Ovary (tissue), 9 donors: ENCODE results near the gene RSPH1. TPM values are rescaled to one million over a fixed set of nuclear protein-coding genes. Genes with fewer than 3 reads are reported as not detected.

Experiments
- DNase-seq, 5 donors: peaks; one replicate each; pipeline ENCODE4 v3.0.0-alpha.2; 2019 to 2020
- H3K27ac ChIP-seq, 2 donors: fragments of 200-600 bp; one replicate each; pipeline versions ENCODE4 v1.5.1 to v1.8.0; 2019 to 2022
- H3K27me3 ChIP-seq: fragments of 200-600 bp; one replicate; pipeline ENCODE4 v1.8.0; 2022
- H3K36me3 ChIP-seq: fragments of 200-600 bp; sonication (generic); one replicate; pipeline ENCODE4 v1.5.1; 2019
- H3K4me1 ChIP-seq: one replicate; pipeline ENCODE4 v1.8.1; 2013; ENCODE audit warnings: mild to moderate bottlenecking, moderate library complexity; ENCODE audit not compliant: insufficient read depth
- H3K4me3 ChIP-seq: fragments of 200-600 bp; sonication (generic); one replicate; pipeline ENCODE4 v1.5.1; 2017
- H3K9me3 ChIP-seq, 2 donors: fragments of 200-600 bp in 1 of 2; sonication (generic) in 1 of 2; one replicate each; pipeline versions ENCODE4 v1.5.1 to v1.8.1; 2013 to 2019; ENCODE audit warnings: mild to moderate bottlenecking in 1 of 2, moderate library complexity in 1 of 2
- CTCF ChIP-seq, 3 donors: fragments of 450-650 bp in 2 of 3; fragments of 200-600 bp in 1 of 3; IDR thresholded peaks; one replicate each; pipeline versions ENCODE4 v1.5.1 to v1.8.0; 2016 to 2022; ENCODE audit warnings: antibody characterized with exemption in 3 of 3, mild to moderate bottlenecking in 1 of 3
- EP300 ChIP-seq: sonication (generic); formaldehyde crosslinking; IDR thresholded peaks from one replicate; pipeline ENCODE4 v1.6.1; 2017; ENCODE audit warnings: antibody characterized with exemption
- POLR2A ChIP-seq: fragments of 450-650 bp; IDR thresholded peaks from one replicate; pipeline ENCODE4 v1.6.1; 2017; ENCODE audit warnings: antibody characterized with exemption, mild to moderate bottlenecking, moderate library complexity
- WGBS, 3 donors: extraction: QIAGEN DNeasy Blood & Tissue Kit in 1 of 3; methylation state at CpG; one replicate each; pipeline versions ENCODE4 v1.1.5 to v1.1.7; 2013 to 2017; 5-methylcytosine and 5-hydroxymethylcytosine counted together
- intact Hi-C, 4 donors: fragments of 100-400 bp; cut with DNase I; formaldehyde crosslinking; loops; one replicate each; pipeline versions ENCODE4 v1.11.0 to v1.15.1; 2022 to 2023
- polyA plus RNA-seq, 2 donors: library from polyadenylated mRNA; stranded (reverse); fragments of 200-250 nt in 1 of 2; fragments of 350-450 nt in 1 of 2; fragmentation: Illumina TruSeq in 1 of 2; extraction: RNeasy Lipid Tissue Mini Kit (QIAGEN cat#74804) in 1 of 2; gene quantifications; one replicate each; pipeline ENCODE4 v1.2.3, GENCODE V29; 2013 to 2014
- total RNA-seq, 7 donors: library from RNA; depleted of rRNA in 2 of 7; stranded (reverse); fragments of >200 nt in 2 of 7; fragmentation: NEBNext Ultra II Directional in 3 of 7; extraction: Animal tissue kit (Norgen Biotek cat#: 25700) in 3 of 7; gene quantifications; one replicate each; pipeline versions ENCODE4 v1.1.0 to v1.2.4, GENCODE V29; 2016 to 2023
- donor health status: DM: no; HTN: no; CAD: no; lungs with moderate emphysema.
- donor health status: DM: no; HTN: no; CAD: no.
- donor health status: Bipolar disorder and iron deficiency.
- donor health status: DM: yes; HTN: yes; CAD: no.
- donor health status: DM: no; HTN: no; CAD: no.
- donor health status: DM: yes; HTN: yes; CAD: no.

RSPH1 gene
- total and polyA plus RNA-seq, 9 donors, result 0.76 to 37.5 (median 2.5) TPM

GRCh38 chr21:42521384-42521783, 25.4 kb upstream of the RSPH1 start:
- intact Hi-C loops, result loop anchor here in 2 of 4 donors (10.0 kb wide), 2 partner anchors 377 to 467 kb away; no protein-coding TSS in a partner anchor
- DNase-seq, result no peak

GRCh38 chr21:42520628-42521253, 24.7 kb upstream of the RSPH1 start:
- H3K9me3 ChIP-seq, result no peaks in the 10 kb centered on the region
- intact Hi-C loops, result loop anchor here in 2 of 4 donors (10.0 kb wide), 2 partner anchors 376 to 466 kb away; no protein-coding TSS in a partner anchor
- no peak overlapping the region for H3K27ac ChIP-seq
- 80 to 88% (median 88%) methylated on average over 18 of the region's 18 CpGs for WGBS, 3 donors
- DNase-seq, result no peak
- peaks cover 3% of the 10 kb centered on the region for H3K4me1 ChIP-seq
- H3K27me3 ChIP-seq, result no peaks in the 10 kb centered on the region
- no peak overlapping the region for H3K4me3 ChIP-seq
- TF ChIP-seq CTCF (IDR thresholded peaks at IDR 0.05) (no peak), POLR2A (no peak), EP300 (no peak)
- no peaks in the 10 kb centered on the region for H3K36me3 ChIP-seq

More at GRCh38 chr21:42521384-42521783, 25.4 kb upstream of the RSPH1 start:
- H3K4me1 ChIP-seq, result peaks cover 5% of the 10 kb centered on the region
- 64 to 76% (median 75%) methylated on average over 1 of the region's 1 CpG for WGBS, 3 donors
- H3K36me3 ChIP-seq, result no peaks in the 10 kb centered on the region
- no peaks in the 10 kb centered on the region for H3K27me3 ChIP-seq
- H3K9me3 ChIP-seq, result no peaks in the 10 kb centered on the region
- TF ChIP-seq EP300 (no peak), POLR2A (no peak), CTCF (IDR thresholded peaks at IDR 0.05) (no peak)
- H3K27ac ChIP-seq, result no peak overlapping the region
- no peak overlapping the region for H3K4me3 ChIP-seq

GRCh38 chr21:42518626-42519025, 22.6 kb upstream of the RSPH1 start:
- WGBS, 3 donors, result 92 to 97% (median 93%) methylated on average over 7 of the region's 7 CpGs
- H3K27me3 ChIP-seq, result no peaks in the 10 kb centered on the region
- no peaks in the 10 kb centered on the region for H3K4me1 ChIP-seq
- no peak overlapping the region for H3K4me3 ChIP-seq
- H3K27ac ChIP-seq, result no peak overlapping the region
- TF ChIP-seq CTCF (IDR thresholded peaks at IDR 0.05), result no peak
- TF ChIP-seq EP300, result no peak
- no peak for TF ChIP-seq POLR2A
- H3K36me3 ChIP-seq, result no peaks in the 10 kb centered on the region
- intact Hi-C loops, result no loop called here
- H3K9me3 ChIP-seq, result no peaks in the 10 kb centered on the region
- DNase-seq, result no peak

GRCh38 chr21:42518215-42518614, 22.2 kb upstream of the RSPH1 start:
- H3K27ac ChIP-seq, result no peak overlapping the region
- no peaks in the 10 kb centered on the region for H3K27me3 ChIP-seq
- TF ChIP-seq POLR2A (no peak), CTCF (IDR thresholded peaks at IDR 0.05) (no peak), EP300 (no peak)
- peaks cover 2% of the 10 kb centered on the region for H3K4me1 ChIP-seq
- WGBS, 3 donors, result 71 to 81% (median 71%) methylated on average over 11 of the region's 11 CpGs
- intact Hi-C loops, result no loop called here
- no peaks in the 10 kb centered on the region for H3K9me3 ChIP-seq
- DNase-seq, result no peak
- H3K4me3 ChIP-seq, result no peak overlapping the region
- no peaks in the 10 kb centered on the region for H3K36me3 ChIP-seq
